Neural cell (in vitro differentiated cells): Measurements from ENCODE around the gene SLC18A3.

Source experiments
- EZH2 ChIP-seq: fragments of 200-600, 300-800 bp; shearing (Covaris generic), sonication (generic); IDR thresholded peaks from 2 replicates; pipeline ENCODE4 v1.6.1; 2014; ENCODE audit warnings: antibody characterized with exemption, low read length, borderline replicate concordance, mild to moderate bottlenecking; ENCODE audit not compliant: insufficient read depth, poor library complexity, severe bottlenecking
- REST ChIP-seq: IDR thresholded peaks from 2 replicates; pipeline ENCODE4 v1.6.1; 2012; ENCODE audit warnings: borderline replicate concordance

DNA sequence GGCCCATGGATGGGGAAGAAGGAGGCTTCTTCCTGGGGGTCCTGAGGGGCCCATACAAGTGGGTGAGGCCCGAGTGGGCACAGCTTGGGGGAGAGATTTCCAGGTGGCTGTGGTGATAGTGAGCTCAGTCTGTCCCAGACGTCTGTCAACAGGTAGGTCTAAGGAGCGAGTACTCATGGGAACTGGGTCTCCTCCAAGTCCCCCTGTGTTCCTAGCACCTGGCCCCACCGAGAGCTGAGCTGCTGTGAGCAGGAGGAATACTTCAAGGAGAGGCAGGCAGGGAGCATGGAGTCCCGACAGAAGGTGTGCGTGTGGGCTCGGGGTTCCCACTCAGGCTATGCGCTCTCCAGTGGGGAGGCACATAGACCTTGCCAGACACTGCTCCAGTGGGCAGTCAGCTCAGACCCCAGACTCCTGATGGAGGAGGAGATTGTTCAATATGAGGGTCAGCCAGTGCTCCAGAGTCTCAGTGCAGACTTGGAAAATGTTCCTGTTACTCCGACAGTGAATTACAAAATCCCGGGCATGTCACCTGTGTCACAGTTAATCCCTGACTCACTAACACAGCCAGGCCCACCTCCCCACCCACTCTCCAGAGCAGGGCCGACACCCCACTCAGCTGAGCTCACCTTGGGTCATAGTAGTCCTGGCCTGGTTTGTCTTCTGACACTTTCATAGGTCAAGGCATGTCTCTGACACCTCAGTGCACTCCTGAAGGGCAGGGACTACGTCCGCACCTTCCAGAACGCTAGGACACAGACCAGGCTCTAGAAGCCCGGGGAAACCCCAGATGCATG is 41.1 kb downstream of the SLC18A3 start:
- TF ChIP-seq EZH2, result no peak
- no peak for TF ChIP-seq REST
